GM18951 (cell line): ENCODE results near the gene CLIC3.

ENCODE experiments used
- POLR2A ChIP-seq: IDR thresholded peaks from 4 replicates; pipeline ENCODE4 v1.6.1; 2011; ENCODE audit warnings: mild to moderate bottlenecking; ENCODE audit not compliant: insufficient read length, insufficient read depth; ENCODE audit errors: extremely low read depth
- in situ Hi-C: fragments of 300-500 bp; cut with MboI; formaldehyde crosslinking; loops from one replicate; pipeline ENCODE4 v1.12.0; 2022; ENCODE audit warnings: low sequenced_read_pairs, mixed read lengths, inconsistent platforms; ENCODE audit not compliant: unreplicated experiment

The CLIC3 gene

DNA sequence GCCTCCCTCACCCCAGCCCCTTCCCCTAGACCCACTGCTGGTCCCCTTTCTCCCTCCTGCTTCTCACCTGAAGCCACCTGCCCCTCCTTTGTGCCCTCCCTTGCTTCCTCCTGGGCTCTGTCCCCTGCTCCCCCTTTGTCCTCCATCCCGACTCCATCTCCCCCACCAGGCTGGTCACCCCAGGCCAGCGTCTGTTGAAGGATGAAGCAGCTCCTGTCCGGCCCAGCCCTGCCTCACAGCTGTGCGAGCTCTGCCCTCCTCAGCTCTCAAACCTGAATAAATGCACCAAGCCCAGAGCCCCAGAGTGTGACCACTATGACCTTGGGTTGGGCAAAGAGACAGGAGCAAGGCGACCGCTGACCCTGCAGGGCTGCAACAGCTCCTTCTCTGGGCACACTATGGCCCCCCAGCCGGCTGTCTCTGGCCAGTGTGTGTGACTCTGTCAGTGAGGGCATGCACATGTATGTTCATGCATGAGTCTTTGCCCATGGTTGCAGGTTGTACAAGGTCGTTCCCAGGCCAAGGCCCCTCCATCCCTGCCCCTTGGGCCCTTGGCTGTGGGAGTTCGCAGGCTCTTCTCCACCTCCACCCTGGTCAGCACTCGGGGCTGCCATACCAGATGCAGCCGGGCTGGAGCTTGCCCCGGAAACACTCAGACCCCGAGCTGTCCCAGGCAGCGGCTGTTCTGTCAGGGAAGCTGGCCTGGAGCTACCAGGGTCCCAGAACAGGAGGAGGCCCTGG lies 41.0 kb downstream of the CLIC3 start:
- in situ Hi-C loops: no loop called here
- TF ChIP-seq POLR2A: no peak

DNA sequence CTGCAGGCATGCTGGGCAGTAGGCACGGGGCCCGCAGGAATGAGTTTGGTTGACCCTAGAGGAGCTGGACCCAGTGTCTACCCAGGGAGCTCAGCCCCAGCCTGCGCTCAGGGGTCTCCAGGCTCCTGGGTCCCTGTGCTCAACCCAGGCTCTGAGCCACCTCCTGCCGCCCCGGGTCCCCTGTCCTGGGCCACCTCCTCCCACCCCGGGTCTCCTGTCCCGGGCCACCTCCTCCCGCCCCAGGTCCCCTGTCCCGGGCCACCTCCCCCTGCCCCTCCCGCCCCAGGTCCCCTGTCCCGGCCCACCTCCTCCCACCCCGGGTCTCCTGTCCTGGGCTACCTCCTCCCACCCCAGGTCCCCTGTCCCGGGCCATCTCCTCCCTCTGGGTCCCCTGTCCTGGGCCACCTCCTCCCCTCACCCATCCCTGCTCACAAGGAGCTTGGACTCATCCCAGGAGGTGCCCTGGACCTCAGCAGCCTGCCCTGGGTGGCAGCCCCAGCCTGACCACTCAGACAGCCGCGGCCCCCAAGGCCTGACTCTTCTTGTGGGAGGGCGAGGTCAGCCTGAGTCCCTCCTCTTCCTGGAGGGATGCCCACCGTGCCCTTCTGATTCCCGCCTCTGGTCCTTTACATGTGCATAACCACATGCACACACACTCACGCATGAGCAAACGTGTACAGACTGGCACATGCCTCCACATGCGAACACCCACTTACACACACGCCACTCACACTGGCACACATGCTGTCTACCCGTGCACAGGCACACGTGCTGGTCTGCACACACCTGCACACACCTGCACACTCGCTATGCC lies 41.9 kb downstream of the CLIC3 start:
- in situ Hi-C loops: no loop called here
- no peak for TF ChIP-seq POLR2A

DNA sequence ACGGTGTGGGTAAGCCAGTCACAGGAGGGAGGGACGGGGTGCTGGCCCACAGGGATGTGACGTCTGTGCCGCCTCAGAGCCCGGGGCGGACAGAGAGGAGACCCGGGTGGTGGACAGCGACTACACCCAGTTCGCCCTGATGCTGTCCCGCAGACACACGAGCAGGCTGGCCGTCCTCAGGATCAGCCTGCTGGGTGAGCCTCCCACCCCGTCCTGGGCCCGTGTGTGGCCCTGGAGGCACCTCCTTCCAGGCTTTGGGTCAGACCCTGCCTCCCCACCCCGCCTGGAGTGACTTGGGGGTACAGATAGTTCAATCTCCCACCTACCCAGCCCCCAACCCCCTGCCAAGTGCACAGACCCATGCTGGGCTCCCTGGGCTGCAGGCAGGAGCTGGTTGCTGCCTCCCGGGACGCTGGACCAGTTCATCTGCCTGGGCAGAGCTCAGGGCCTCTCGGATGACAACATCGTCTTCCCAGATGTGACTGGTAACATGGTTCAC lies 42.5 kb downstream of the CLIC3 start:
- in situ Hi-C loops: no loop called here

DNA sequence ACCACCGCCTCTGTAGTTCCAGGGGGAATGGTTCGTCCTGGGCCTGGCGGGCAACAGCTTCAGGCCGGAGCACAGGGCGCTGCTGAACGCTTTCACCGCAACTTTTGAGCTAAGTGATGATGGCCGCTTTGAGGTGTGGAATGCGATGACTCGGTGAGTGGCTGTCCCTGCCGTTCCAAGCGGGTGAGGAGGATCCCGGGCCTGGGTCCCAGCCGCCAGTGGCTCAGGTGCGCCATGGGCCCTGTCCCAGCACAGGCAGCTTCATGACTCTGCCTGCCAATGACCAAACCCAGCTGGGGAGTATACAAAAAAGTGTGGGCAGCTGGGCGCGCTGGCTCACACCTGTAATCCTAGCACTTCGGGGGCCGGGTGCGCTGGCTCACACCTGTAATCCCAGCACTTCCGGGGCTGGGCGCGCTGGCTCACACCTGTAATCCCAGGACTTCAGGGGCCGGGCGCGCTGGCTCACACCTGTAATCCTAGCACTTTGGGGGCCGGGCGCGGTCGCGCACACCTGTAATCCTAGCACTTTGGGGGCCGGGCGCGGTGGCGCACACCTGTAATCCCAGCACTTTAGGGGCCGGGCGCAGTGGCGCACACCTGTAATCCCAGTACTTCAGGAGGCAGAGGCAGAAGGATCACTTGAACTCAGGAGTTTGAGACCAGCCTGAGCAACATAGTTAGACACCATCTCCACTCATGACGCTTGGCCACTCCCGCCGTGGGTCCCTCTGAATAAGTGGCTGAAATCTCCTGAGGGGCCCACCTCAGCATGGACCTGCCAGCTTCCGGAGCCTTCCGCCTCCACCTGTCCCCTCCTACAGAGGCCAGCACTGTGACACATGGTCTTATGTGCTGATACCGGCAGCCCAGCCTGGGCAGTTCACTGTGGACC lies 43.2 kb downstream of the CLIC3 start:
- no peak for TF ChIP-seq POLR2A
- in situ Hi-C loops: no loop called here

More for the DNA sequence above, 42.5 kb downstream of the CLIC3 start:
- no peak for TF ChIP-seq POLR2A

DNA sequence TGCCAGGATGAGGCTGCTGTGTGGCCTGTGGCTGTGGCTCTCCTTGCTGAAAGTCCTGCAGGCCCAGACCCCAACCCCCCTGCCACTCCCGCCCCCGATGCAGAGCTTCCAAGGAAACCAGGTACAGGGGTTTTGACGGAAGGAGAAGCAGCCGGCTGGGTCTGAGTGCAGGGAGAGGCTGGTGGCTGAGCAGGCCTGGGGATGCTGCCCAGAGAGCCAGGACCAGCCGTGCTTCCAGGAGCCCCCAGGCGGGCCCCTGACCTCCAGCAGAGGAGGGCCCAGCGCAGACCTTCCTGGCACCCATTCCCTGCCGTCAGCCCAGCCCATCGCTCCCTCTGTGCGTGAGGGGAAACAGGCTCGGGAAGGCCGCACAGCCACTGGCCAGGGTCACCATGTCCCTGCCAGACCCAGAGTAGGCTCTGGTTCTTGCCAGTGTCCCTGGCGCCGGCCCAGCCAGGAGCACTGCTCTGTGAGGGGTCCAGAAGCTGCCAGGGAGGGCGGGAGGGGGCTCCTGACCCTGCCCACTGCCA lies 44.0 kb downstream of the CLIC3 start:
- TF ChIP-seq POLR2A: no peak
- in situ Hi-C loops: no loop called here

DNA sequence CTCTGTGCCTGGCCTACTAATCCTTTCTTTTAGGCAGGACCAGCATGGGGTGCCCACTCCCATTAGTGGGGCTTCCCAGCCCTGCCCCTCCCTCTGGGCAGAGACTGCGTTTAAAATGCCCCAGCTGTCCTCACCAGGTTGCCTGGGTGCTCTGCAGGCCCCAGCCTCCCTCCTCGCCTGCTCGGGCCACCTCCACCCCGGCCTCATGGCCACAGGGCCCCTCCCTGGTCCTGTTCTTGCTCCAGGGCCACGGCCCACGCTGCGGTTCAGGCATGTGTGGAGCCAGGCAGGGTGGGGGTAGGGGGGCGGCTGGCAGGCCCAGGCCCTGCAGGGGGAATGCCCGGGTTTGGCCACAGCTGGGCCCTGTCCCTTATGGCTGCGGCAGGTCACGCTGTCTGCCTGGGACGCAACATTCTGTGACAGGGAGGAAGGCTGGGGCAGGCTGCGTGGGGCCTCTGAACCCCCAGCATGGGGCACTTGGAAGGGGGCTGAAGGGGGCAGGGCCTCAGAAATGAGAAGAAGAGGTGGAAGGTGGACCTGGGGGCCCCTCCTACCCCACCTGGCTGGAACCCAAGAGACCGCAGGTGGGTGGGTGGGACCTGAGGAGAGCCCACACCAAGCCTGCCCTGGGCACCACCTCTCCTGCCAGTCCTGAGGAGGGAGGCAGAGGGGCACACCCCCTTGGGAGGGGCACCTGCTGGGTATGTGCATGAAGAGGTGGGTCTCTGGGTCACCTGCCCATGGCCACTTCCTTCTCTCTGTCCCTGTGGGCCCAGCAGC lies 44.6 kb downstream of the CLIC3 start, which contains the start of gene LCN12:
Gene LCN12 (plus strand): TSS at position 733 of the 780 bp plus-strand sequence. CDS start 55 bp downstream, outside the sequence.
- in situ Hi-C loops: no loop called here
- no peak for TF ChIP-seq POLR2A

DNA sequence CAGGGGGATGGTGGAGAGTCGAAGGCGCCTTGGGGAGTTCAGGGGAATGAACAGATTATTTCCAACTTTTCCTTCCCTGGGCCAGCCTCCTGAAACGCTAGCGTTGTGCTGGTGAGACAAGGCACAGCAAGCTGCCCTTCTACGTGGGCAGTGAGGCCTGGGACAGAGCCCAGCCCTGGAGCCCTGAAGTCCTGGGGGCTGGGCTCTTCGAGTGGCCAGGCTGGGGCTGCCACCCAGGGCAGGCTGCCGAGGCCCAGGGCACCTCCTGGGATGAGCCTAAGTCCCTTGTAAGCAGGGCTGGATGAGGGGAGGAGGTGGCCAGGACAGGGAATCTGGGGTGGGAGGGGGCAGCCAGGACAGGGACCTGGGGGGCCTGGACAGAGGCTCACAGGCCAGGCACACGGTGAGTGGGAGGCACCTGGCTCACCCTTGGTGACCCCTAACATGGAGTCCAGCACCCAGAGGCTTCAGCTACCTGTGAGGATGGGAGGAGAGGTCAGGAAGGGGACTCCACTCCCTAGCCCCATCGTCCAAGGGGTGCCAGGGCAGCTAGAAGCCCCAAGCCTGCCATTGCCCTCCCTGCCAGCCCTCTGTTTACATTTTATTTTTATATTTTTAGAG lies 45.6 kb downstream of the CLIC3 start:
- TF ChIP-seq POLR2A: no peak
- in situ Hi-C loops: no loop called here

DNA sequence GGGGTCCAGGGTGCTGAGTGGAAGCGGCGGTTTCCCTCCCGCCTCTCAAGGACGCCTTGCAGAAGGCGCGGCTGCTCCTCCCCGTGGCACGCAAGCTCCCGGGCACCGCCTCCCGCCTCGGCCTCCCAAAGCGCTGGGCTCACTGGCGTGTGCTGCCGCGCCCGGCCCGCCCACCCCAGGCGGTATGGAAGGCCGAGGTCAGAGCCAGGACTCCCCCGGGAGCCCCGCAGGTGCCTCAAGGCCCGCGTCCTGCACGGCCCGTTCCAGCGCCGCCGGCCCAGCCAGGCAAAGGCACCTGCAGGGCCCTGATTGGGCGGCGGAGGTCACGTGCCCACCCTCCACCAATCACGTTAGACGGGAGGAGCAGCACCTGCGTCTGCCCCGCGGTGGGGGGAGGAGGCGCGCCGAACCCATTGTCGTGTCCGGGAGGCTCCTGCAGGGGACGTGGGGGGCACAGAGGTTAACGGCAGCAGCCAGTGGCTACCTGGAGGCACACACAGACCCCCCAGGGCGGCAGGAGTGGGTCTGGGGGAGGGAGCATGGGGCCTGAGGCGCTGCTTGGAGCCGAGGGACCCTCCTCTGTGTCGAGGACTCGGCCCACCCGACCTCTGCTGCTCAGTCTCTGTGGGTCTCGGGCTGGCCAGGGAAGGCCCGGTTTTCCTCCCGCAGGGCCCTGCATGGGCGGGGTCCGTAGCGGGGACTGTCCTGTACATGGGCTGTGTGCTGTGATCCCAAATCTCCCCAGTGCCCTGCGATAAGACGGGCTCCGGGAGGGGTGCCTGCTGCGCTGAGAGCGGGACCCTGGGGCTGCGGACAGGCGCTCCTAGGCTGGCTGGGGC lies 46.3 kb downstream of the CLIC3 start:
- peak; percentile 84 for TF ChIP-seq POLR2A
- in situ Hi-C loops: no loop called here

DNA sequence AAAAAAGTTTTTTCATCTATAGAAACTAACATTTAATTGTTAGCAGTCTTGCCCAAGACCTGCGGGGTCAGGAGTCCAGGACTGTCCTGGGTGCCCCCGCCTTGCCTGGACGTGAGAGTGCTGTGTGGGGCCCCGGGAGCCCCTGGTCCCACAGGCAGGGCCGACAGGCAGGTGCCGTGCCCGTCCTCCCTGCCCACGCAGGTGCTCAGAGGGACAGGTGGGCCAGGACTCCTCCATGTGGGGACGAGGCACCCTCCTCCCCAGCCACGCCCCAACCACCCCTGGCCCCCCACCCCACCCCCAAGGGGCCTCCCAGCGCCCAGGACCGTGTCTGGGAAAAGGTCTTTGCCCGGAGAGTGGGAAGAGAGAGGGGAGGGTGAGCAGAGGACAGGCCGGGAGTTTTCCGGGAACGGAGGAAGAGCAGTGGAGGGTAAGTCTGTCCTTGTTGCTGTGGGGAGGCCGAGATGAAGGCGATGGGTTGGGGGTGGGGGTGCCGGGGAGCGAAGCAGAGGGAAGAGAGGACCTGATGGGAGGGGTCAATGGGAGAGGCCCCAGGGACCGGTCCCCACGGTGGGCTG lies 47.0 kb downstream of the CLIC3 start:
- in situ Hi-C loops: no loop called here
- TF ChIP-seq POLR2A: no peak

DNA sequence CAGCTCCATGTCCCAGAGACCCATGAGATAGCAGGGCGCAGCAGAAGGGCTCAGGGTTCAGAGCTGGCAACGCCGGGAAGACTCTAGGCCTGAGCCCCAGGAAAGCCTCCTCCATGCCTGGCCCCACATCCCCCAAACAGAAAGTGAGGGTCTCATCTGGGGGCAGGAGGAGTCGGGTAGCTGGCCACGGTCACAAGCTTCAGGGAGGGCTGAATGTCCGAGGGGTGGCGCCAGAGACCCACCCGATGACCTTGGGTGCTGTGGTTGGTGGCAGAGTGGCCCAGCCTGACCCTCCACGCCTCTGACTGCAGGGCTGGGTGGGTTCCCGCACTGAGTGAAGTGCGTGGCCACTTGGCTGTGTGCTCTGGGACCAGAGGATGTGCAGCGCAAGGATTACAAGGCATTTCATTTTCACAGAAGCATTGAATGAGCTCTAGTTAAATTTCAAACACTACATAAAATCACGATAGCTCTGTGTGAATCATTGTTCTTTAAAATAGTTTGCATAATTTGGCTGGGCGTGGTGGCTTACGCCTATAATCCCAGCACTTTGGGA lies 48.3 kb downstream of the CLIC3 start:
- in situ Hi-C loops: no loop called here
- TF ChIP-seq POLR2A: no peak
